ENCODE results near the gene MESD.

The MESD gene

DNA sequence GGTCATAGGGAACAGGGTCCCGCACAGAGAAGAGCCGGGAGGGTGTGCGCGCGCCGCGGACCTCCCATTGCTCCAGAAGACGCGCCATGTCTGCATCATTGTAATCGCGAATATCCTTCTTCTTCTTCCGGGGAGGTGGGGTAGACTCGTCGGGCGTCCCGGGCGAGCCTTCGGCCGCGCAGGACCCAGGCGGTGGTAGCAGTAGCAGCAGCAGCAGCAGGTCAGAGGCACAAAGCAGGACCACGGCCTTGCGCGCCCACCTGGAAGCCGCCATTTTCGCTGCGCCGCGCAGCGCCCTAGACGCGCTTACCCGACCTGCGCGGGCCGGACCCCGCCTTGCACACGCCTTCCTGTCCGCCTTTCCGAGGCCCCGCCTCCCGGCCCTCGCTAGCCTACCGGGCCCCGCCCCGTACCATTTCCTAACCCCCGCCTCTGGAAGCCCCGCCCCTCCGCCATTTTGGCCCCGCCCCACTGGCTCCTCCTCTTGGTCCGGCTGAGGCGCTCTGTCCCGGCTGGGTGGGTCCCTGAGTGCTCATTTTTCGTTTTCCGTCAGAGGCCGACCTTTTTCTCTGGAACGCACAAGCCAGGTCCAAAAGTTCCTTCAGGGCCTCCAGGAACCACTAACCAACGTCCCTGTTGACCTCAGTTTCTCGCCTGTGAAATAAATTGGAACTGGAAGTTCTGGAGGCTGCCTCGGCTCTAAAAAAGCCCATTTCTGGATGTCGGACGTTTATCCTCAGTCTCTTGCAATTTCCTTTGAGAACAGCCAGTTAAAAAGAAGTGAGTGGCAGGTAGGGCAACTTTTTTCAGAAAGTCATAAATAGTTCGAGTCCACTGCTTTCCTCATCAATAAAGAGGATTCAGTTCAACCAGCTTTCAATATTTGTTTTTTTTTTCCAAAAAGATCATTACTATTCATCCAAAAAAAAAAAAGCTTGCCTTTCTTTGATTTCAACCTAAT is at the start of gene MESD:
Gene MESD (minus strand): TSS at position 302 of the 961 bp plus-strand sequence. CDS start 28 bp downstream, at position 274.
- peak; percentile 99 for DNase-seq (ENCODE audit: low read depth, low spot score)

- no peak for DNase-seq (ENCODE audit: low read depth, low spot score)
Observed at GRCh38 chr15:81038975-81039607, 49.5 kb upstream of the MESD start.

GRCh38 chr15:81037952-81038743 is 48.5 kb upstream of the MESD start:
- no peak for DNase-seq (ENCODE audit: low read depth, low spot score)

DNA sequence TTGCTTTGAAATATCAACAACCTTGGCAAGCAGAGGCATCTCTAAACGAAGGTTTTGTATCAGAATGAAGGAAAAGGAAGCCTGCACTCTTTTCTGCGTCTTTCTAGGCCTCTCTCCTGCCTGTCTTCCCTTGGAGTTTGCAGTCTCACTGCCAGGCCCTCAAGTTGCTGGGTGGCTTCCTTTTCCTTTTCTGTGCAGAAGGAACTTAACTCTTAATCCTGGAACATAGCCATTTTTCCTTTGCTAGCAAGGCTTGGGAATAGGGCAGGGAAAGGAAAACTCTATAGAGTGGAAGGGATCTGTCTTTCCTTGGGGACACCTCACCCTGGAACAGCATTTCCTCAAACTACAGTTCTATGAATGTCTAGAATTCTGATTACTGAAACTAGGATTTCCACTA is 43.9 kb upstream of the MESD start:
- no peak for DNase-seq (ENCODE audit: low read depth, low spot score)

DNA sequence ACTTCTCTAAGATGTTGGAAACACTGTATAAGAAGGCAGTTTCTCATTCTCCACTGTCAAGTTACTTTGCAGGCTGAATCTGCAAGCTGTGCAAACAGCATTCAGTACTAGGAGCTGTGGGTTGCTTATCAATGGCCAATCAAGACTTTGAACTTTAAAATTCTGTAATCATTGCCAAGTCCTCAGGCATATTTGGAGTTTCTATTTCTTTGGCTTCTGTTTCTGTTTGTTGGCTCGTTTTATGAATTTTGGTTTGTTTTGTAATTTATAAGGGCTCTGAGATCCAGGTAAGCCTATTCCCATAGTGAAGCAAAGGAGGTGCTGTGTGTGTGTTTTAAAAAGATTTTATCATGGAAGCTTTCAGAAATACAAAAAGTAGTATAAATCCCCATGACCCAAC is 43.2 kb upstream of the MESD start:
- no peak for DNase-seq (ENCODE audit: low read depth, low spot score)

GRCh38 chr15:81032355-81032754 is 42.7 kb upstream of the MESD start:
- DNase-seq (ENCODE audit: low read depth, low spot score), result no peak

DNA sequence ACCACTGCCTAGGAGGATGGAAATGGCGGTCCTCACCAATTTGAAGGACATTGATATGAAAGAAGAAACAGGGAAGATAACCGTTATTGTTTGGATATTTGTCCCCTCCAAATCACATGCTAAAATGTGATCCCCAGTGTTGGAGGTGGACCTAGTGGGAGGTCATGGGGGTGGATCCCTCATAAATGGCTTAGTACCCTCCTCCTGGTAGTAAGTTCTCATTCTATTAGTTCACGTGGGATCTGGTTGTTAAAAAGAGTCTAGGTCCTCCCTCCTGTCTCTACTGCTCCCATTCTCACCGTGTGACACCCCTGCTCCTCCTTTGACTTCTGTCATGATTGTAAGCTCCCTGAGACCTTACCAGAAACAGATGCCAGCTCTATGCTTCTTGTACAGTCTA is 41.6 kb upstream of the MESD start:
- DNase-seq (ENCODE audit: low read depth, low spot score), result no peak

- DNase-seq (ENCODE audit: low read depth, low spot score), result no peak
Observed at GRCh38 chr15:81030301-81030750, 40.7 kb upstream of the MESD start.

DNA sequence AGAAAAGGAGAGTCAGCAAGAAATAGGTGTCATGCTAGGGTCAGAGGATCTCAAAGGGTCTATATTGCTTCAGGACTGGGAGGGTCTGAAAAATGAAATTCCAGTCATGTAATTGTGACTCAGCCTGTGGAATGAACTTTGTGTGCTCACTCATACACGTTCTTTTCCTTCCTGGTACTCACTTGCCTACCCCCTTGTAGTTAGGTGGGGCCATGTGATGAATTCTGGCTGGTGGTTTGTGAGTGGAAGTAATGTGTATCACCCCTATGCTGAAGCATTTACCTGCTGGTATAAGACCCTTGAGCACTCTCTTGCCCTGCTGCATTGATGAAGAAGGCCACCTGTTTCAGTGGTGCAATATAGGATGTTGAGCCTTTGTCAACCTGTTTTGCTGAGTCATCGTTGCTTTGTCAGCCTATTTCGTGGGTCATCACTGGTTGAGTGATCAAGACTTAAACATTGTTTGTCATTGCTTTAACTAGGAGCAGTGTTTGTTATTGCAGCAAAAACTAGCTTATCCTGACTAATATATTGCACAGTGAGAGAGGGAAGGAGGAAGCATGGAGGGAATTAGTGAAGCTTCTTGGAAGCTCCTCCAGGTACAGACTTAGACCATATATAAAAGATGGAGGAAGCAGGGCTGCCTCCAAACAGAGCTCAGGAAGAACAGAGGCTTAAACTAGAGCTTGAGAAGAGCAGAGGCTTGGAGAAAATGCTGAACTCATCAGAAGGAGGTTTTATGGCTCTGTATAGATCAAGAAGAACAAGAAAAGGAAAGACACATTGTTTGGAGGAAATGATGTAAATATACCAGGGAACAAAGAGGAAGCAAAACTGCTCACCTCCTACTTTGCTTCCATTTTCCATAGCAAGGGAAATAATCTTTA is 40.0 kb upstream of the MESD start:
- DNase-seq (ENCODE audit: low read depth, low spot score), result peak; percentile 7

DNA sequence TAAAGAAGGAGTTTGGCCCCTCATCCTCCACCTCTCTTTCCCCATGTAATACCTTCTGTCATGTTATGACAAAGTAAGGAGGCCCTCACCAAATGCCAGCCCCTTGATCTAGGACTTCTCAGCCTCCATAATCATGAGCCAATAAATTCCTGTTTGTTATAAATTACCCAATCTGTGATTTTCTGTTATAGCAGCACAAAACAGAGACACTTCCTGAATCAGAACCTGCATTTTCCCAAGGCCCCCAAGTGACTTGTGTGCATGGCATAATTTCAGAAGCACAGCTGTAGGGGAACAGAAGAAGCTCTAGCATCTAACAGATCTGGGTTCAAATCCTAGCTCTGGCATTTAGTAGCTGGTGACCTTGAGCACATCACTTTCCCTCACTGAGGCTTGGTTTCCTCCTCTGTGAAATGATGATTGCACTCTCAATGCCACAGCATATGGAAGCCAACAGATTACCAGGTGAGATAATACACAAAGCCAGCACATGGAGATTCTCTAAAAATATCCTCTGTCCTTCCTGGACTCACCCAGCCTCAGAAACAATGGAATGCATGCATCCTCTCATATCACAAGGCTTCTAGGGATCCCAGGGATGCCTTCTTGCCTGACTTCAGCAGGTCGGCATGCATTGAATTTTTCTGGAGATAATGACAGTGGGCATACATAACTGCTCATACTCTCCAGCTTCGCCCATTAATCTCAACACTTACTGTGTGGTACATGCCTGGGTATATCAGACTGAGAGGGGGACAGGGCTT is 37.4 kb upstream of the MESD start:
- no peak for DNase-seq (ENCODE audit: low read depth, low spot score)

- DNase-seq (ENCODE audit: low read depth, low spot score), result no peak
Observed at GRCh38 chr15:81025721-81026370, 36.2 kb upstream of the MESD start.

DNA sequence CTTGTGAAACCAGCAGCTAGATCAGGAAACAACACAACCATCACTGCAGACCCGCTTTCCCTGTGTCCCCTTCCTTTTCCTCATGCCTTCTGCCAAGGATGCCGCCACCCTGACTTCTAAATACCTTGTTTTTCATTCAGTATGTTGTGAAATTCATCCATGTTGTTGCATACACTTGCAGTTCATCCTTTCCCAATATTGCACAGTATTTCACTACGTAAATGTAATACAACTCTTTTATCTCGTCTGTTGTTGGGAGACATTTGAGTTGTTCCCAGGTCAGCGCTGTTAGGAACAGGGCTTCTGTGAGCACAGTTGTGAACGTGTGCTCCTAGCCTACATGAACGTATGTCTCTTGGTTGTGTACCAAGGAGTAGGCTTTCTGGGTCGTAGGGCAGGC is 35.3 kb upstream of the MESD start:
- no peak for DNase-seq (ENCODE audit: low read depth, low spot score)

GRCh38 chr15:81024265-81024872 is 34.8 kb upstream of the MESD start:
- no peak for DNase-seq (ENCODE audit: low read depth, low spot score)

DNA sequence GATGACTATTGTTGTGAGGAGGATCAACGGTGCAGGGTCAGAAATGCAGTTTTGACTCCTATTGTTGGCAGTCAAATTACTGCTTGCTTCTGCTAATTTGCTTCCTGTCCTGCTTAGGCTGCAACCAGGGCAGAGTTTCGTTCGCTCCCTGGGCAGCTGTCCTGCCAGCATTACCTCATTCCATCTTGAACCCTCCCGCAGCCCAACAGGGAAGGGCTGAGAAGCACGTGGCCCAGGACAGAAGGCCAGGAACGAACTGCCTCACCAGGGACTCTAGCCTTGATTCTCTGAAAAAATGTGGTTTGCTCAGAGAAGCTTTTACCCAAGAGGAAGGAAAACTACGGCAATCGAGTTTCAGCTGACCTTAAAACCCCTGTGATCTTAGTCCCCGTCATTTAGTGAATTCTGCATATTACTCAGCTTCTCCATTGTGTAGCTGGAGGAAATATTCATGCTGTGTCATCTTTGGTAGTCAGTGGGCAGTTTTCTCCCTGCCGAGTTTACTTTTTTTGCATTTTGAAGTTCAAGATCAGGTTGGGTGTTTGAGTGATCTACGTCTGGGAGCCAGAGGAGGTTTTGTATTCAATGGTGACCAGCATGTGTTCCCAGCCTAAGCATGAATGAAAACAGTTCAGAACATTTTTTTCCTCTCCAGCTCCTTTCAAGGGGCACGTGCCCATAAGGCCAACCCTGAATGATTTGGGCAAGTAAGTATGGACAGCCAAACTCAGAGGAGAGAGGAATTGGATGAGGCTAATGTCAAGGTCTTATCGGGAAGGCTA is 34.1 kb upstream of the MESD start:
- DNase-seq (ENCODE audit: low read depth, low spot score), result peak; percentile 44

GRCh38 chr15:81021321-81021720 is 31.7 kb upstream of the MESD start:
- no peak for DNase-seq (ENCODE audit: low read depth, low spot score)

DNA sequence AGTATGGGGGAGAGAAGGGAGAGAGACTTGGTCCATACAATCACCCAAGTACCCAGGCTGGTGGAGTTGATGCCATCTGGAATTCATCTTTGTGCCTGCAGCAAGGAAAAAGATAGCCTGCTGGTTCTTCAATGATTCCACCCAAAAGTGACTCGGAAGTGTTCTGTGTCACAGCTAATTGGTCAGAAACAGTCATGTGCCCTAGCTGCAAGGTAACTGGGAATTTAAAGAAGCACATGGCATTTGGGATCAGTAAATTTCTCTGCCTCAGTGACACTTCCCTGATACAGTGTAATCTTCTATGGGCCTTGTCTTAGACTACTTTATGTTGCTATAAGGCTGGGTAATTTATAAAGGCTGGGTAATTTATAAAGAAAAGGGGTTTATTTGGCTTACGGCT is 28.6 kb upstream of the MESD start:
- no peak for DNase-seq (ENCODE audit: low read depth, low spot score)

DNA sequence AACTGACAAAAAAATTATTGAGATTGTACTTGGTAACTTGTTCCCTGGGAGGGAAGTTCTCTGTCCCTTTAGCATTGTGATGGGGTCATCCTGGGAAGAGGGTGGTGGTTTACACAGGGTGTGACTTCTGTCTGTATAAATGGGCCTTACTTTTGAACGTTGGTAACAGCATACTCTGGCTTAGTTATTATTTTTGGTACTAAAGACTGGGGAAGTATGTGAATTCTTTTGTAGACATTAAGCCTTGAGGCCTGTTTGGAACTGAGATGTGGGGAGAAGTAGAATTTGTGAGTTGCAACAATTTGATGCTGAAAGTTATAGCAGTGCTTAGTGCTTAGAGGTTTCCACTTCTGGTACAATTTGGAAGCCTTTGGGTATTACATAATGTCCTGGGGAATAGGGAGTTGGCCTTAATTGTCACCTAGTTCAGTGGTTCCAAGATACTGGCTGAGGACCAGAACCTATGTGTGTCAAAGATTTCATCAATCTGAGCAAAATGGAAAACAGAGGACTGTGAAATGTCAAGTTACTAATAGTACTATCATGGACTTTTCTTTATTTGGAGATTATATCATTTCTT is 27.0 kb upstream of the MESD start:
- DNase-seq (ENCODE audit: low read depth, low spot score), result no peak
